Measurements from ENCODE around the gene GLDN. TPM values are rescaled to one million over a fixed set of nuclear protein-coding genes. Genes with fewer than 3 reads are reported as not detected.

The GLDN gene
- total and polyA plus RNA-seq, 10 of the 15 experiments (the other 5 are each of a cell fraction or from before 2014, with no cell fraction given): 0.13 TPM; not detected in 9

- no peak for TF ChIP-seq USF1 (IDR thresholded peaks at IDR 0.05; ENCODE audit: borderline replicate concordance, extremely low read length, insufficient read depth, low read depth, low read length)
- no peak for TF ChIP-seq FOXM1 (IDR thresholded peaks at IDR 0.05; ENCODE audit: low read depth, low read length)
- TF ChIP-seq JUND (IDR thresholded peaks at IDR 0.05; ENCODE audit: low read depth, low read length): no peak
- no peak for TF ChIP-seq EGR1 (IDR thresholded peaks at IDR 0.05; ENCODE audit: borderline replicate concordance in 1 of 2, low read depth in 2 of 2, low read length in 2 of 2)
Observed at GRCh38 chr15:51299187-51300015, 42.1 kb upstream of the GLDN start (continued).

GRCh38 chr15:51302480-51302879 is 39.0 kb upstream of the GLDN start:
- ChIA-PET RAD21 (ENCODE audit: unreplicated experiment) (interaction anchor here (1.5 to 2.2 kb wide), 4 partner anchors 15 to 139 kb away, joined by 3 to 7 read pairs (median 4); no protein-coding TSS in a partner anchor), CTCF (interaction anchor here (0.7 to 8.2 kb wide), 7 partner anchors 16 to 139 kb away, joined by 3 to 43 read pairs (median 6); no protein-coding TSS in a partner anchor), SMC1A (ENCODE audit: uncharacterized antibody, unreplicated experiment) (interaction anchor here (0.5 to 6.2 kb wide), 3 partner anchors 9 to 109 kb away, joined by 3 to 31 read pairs (median 4); no protein-coding TSS in a partner anchor), POLR2A (no interaction called here)
- intact Hi-C loops (cut with micrococcal nuclease; ENCODE audit: unreplicated experiment): no loop called here
- no peaks in the 10 kb centered on the region for H3K79me2 ChIP-seq (ENCODE audit: control insufficient read depth, insufficient read depth, low read length)
- peaks cover 0 to 3% of the 10 kb centered on the region in 2 experiments for H3K27me3 ChIP-seq (replicated peaks in 1 of 2; ENCODE audit: control insufficient read depth in 2 of 2, insufficient read depth in 2 of 2, low read length in 1 of 2)
- ATAC-seq: peak; percentile 77
- H3K9me3 ChIP-seq (replicated peaks; ENCODE audit: control insufficient read depth, insufficient read depth, low read length): no peaks in the 10 kb centered on the region
- no peak for DNase-seq (ENCODE audit: low read depth, low spot score)
- no peak for FAIRE-seq
- H3K9ac ChIP-seq (ENCODE audit: control insufficient read depth, insufficient read depth, low read length): no peak overlapping the region
- H4K20me1 ChIP-seq (ENCODE audit: control insufficient read depth, insufficient read depth): no peaks in the 10 kb centered on the region
- no peak overlapping the region for H3K27ac ChIP-seq (ENCODE audit: control insufficient read depth, insufficient read depth)
- no peaks in the 10 kb centered on the region for H3K4me1 ChIP-seq (ENCODE audit: control insufficient read depth, insufficient read depth, low read length)
- BruUV-seq (replicated peaks): no TSS peak
- H3K4me3 ChIP-seq: no peak overlapping the region
- no peak overlapping the region for H3K4me2 ChIP-seq (ENCODE audit: control insufficient read depth, insufficient read depth)
- 2% methylated on average over 6 of the region's 6 CpGs for WGBS (ENCODE audit: insufficient coverage, insufficient replicate concordance, low lambda C conversion rate, missing lambda C conversion rate)
- no peaks in the 10 kb centered on the region for H3K36me3 ChIP-seq (ENCODE audit: control insufficient read depth in 2 of 2, insufficient read depth in 2 of 2, low read length in 1 of 2)
- no peak overlapping the region for H2AFZ ChIP-seq (ENCODE audit: control insufficient read depth, low read depth, low read length)
- in situ Hi-C loops (cut with MboI): no loop called here
- TF ChIP-seq CTCF (IDR thresholded peaks at IDR 0.05 in 2 of 3, conservative IDR thresholded peaks at IDR 0.05 in 1 of 3; ENCODE audit: control insufficient read depth in 2 of 3, extremely low read depth in 1 of 3, insufficient read depth in 1 of 3, low read depth in 3 of 3, low read length in 3 of 3): peak in 1 of 3 experiments; percentile 11; a peak in 1 of 6 replicates
- no peak for TF ChIP-seq ETV6 (conservative IDR thresholded peaks at IDR 0.05 in 1 of 2, IDR thresholded peaks at IDR 0.05 in 1 of 2; ENCODE audit: borderline replicate concordance in 1 of 2, low read depth in 1 of 2)
- 0 out of 2 replicates have a peak, but pooled peaks have one; percentile 8 for TF ChIP-seq RAD21 (IDR thresholded peaks at IDR 0.05; ENCODE audit: insufficient read depth, low read depth, low read length)
